SK-N-SH treated with all-trans-retinoic acid at 6 μM for 48 hours (cell line): ENCODE data around the gene RAMP1.

Source experiments
- CSDC2 ChIP-seq: fragments of 250-450 bp; sonication (Bioruptor Pico); IDR thresholded peaks from 2 replicates; pipeline ENCODE4 v1.5.0; 2020; ENCODE audit warnings: mild to moderate bottlenecking, moderate library complexity
- PATZ1 ChIP-seq: fragments of 250-450 bp; sonication (Bioruptor Pico); IDR thresholded peaks from 2 replicates; pipeline ENCODE4 v1.8.0; 2020; ENCODE audit warnings: mild to moderate bottlenecking, moderate library complexity, borderline replicate concordance
- TOX ChIP-seq: fragments of 250-450 bp; sonication (Bioruptor Pico); IDR thresholded peaks from 2 replicates; pipeline ENCODE4 v1.8.0; 2021; ENCODE audit warnings: mild to moderate bottlenecking, moderate library complexity, borderline replicate concordance

GRCh38 chr2:237878321-237879057, 19.1 kb downstream of the RAMP1 start:
- TF ChIP-seq CSDC2 (CRISPR knock-in tag), result no peak
- no peak for TF ChIP-seq PATZ1
- no peak for TF ChIP-seq TOX
